ENCODE measurements around the gene C1orf210. TPM values are rescaled to one million over a fixed set of nuclear protein-coding genes. Genes with fewer than 3 reads are reported as not detected.

Gene C1orf210
- total and polyA plus RNA-seq, 2 experiments from 2014 or later = not detected

GRCh38 chr1:43255438-43256210, 29.8 kb downstream of the C1orf210 start:
- no peaks in the 10 kb centered on the region for H3K36me3 ChIP-seq (ENCODE audit: low read depth)
- H3K27me3 ChIP-seq (replicated peaks; ENCODE audit: insufficient read depth) = peaks cover 4% of the 10 kb centered on the region
- no peaks in the 10 kb centered on the region for H3F3A ChIP-seq (ENCODE audit: insufficient read depth)
- no peaks in the 10 kb centered on the region for H3K4me1 ChIP-seq (ENCODE audit: insufficient read depth)
- in situ Hi-C loops (cut with MboI) = no loop called here
- WGBS, 2 experiments (ENCODE audit: low coverage in 1 of 2, low lambda C conversion rate in 2 of 2, missing lambda C conversion rate in 2 of 2) = 45 to 49% methylated on average over 9 to 10 of the region's 10 CpGs
- no peaks in the 10 kb centered on the region for H3K79me2 ChIP-seq (ENCODE audit: insufficient read depth)
- H3K4me3 ChIP-seq = no peak overlapping the region
- H2AFZ ChIP-seq = no peak overlapping the region
- H3K9me3 ChIP-seq (ENCODE audit: low read depth) = no peaks in the 10 kb centered on the region
- no peak for DNase-seq
- H3K9ac ChIP-seq = no peak overlapping the region
- no peak overlapping the region for H3K27ac ChIP-seq
- no peaks in the 10 kb centered on the region for H4K20me1 ChIP-seq (ENCODE audit: insufficient read depth)
- TF ChIP-seq EZH2 (IDR thresholded peaks at IDR 0.05; ENCODE audit: insufficient read depth, poor library complexity, severe bottlenecking) = no peak
- no peak for TF ChIP-seq EZH2phosphoT487 (IDR thresholded peaks at IDR 0.05; ENCODE audit: insufficient read depth, low read depth)
- H3K4me2 ChIP-seq (ENCODE audit: unreplicated experiment) = no peak overlapping the region
- H3K9me2 ChIP-seq (ENCODE audit: insufficient read depth) = no peaks in the 10 kb centered on the region

GRCh38 chr1:43253876-43254275, 31.5 kb downstream of the C1orf210 start:
- 63 to 65% methylated on average over 8 of the region's 8 CpGs for WGBS, 2 experiments (ENCODE audit: low coverage in 1 of 2, low lambda C conversion rate in 2 of 2, missing lambda C conversion rate in 2 of 2)
- Histone ChIP-seq H3K4me3 (no peak overlapping the region), H3K27ac (no peak overlapping the region), H3K4me1 (ENCODE audit: insufficient read depth) (no peaks in the 10 kb centered on the region), H3F3A (ENCODE audit: insufficient read depth) (no peaks in the 10 kb centered on the region), H3K9ac (no peak overlapping the region), H3K27me3 (replicated peaks; ENCODE audit: insufficient read depth) (peaks cover 4% of the 10 kb centered on the region), H3K79me2 (ENCODE audit: insufficient read depth) (no peaks in the 10 kb centered on the region), H4K20me1 (ENCODE audit: insufficient read depth) (no peaks in the 10 kb centered on the region), H3K9me3 (ENCODE audit: low read depth) (no peaks in the 10 kb centered on the region), H3K4me2 (ENCODE audit: unreplicated experiment) (no peak overlapping the region), H2AFZ (no peak overlapping the region), H3K36me3 (ENCODE audit: low read depth) (no peaks in the 10 kb centered on the region), H3K9me2 (ENCODE audit: insufficient read depth) (no peaks in the 10 kb centered on the region)
- TF ChIP-seq EZH2 (IDR thresholded peaks at IDR 0.05; ENCODE audit: insufficient read depth, poor library complexity, severe bottlenecking) (no peak), EZH2phosphoT487 (IDR thresholded peaks at IDR 0.05; ENCODE audit: insufficient read depth, low read depth) (no peak)
- in situ Hi-C loops (cut with MboI) = no loop called here
- DNase-seq = no peak

GRCh38 chr1:43253173-43253572, 32.2 kb downstream of the C1orf210 start:
- Histone ChIP-seq H3K27me3 (replicated peaks; ENCODE audit: insufficient read depth) (peaks cover 4% of the 10 kb centered on the region), H3K36me3 (ENCODE audit: low read depth) (no peaks in the 10 kb centered on the region), H3K9me3 (ENCODE audit: low read depth) (no peaks in the 10 kb centered on the region), H4K20me1 (ENCODE audit: insufficient read depth) (no peaks in the 10 kb centered on the region), H3K4me1 (ENCODE audit: insufficient read depth) (no peaks in the 10 kb centered on the region), H3F3A (ENCODE audit: insufficient read depth) (no peaks in the 10 kb centered on the region), H3K4me2 (ENCODE audit: unreplicated experiment) (no peak overlapping the region), H3K79me2 (ENCODE audit: insufficient read depth) (no peaks in the 10 kb centered on the region), H3K9me2 (ENCODE audit: insufficient read depth) (no peaks in the 10 kb centered on the region), H2AFZ (no peak overlapping the region), H3K4me3 (no peak overlapping the region), H3K9ac (no peak overlapping the region), H3K27ac (no peak overlapping the region)
- 78 to 84% methylated on average over 4 of the region's 4 CpGs for WGBS, 2 experiments (ENCODE audit: low coverage in 1 of 2, low lambda C conversion rate in 2 of 2, missing lambda C conversion rate in 2 of 2)
- DNase-seq = no peak
- TF ChIP-seq EZH2 (IDR thresholded peaks at IDR 0.05; ENCODE audit: insufficient read depth, poor library complexity, severe bottlenecking) = no peak
- no peak for TF ChIP-seq EZH2phosphoT487 (IDR thresholded peaks at IDR 0.05; ENCODE audit: insufficient read depth, low read depth)
- in situ Hi-C loops (cut with MboI) = no loop called here

- no peak overlapping the region for H3K4me2 ChIP-seq (ENCODE audit: unreplicated experiment)
- H3K36me3 ChIP-seq (ENCODE audit: low read depth) = no peaks in the 10 kb centered on the region
- H3K79me2 ChIP-seq (ENCODE audit: insufficient read depth) = no peaks in the 10 kb centered on the region
- no peaks in the 10 kb centered on the region for H3K9me3 ChIP-seq (ENCODE audit: low read depth)
- no peak overlapping the region for H2AFZ ChIP-seq
- no peak for DNase-seq
- no peak overlapping the region for H3K27ac ChIP-seq
- H3K9ac ChIP-seq = no peak overlapping the region
- H3K27me3 ChIP-seq (replicated peaks; ENCODE audit: insufficient read depth) = peaks cover 4% of the 10 kb centered on the region
- WGBS, 2 experiments (ENCODE audit: low coverage in 1 of 2, low lambda C conversion rate in 2 of 2, missing lambda C conversion rate in 2 of 2) = 26 to 27% methylated on average over 1 of the region's 1 CpG
- no peaks in the 10 kb centered on the region for H3K4me1 ChIP-seq (ENCODE audit: insufficient read depth)
- TF ChIP-seq EZH2phosphoT487 (IDR thresholded peaks at IDR 0.05; ENCODE audit: insufficient read depth, low read depth) = no peak
- no peak for TF ChIP-seq EZH2 (IDR thresholded peaks at IDR 0.05; ENCODE audit: insufficient read depth, poor library complexity, severe bottlenecking)
- no peak overlapping the region for H3K4me3 ChIP-seq
- H4K20me1 ChIP-seq (ENCODE audit: insufficient read depth) = no peaks in the 10 kb centered on the region
- no peaks in the 10 kb centered on the region for H3F3A ChIP-seq (ENCODE audit: insufficient read depth)
- in situ Hi-C loops (cut with MboI) = no loop called here
- H3K9me2 ChIP-seq (ENCODE audit: insufficient read depth) = no peaks in the 10 kb centered on the region
Measured at GRCh38 chr1:43252225-43252624, 33.2 kb downstream of the C1orf210 start.
